C4-2B (cell line): Measurements from ENCODE around the gene DDX60.

ENCODE experiments used
- H3K27ac ChIP-seq: fragments of 450-650 bp; 2 replicates; pipeline ENCODE4 v1.5.1; 2017
- CTCF ChIP-seq: fragments of 450-650 bp; conservative IDR thresholded peaks from 2 replicates; pipeline ENCODE4 v1.5.1; 2017; ENCODE audit warnings: mild to moderate bottlenecking
- ZFX ChIP-seq: fragments of 450-650 bp; IDR thresholded peaks from 2 replicates; pipeline ENCODE4 v1.6.1; 2017

The DDX60 gene

GRCh38 chr4:168263039-168263438, 55.5 kb downstream of the DDX60 start:
- TF ChIP-seq CTCF: no peak
- no peak for TF ChIP-seq ZFX
- no peak overlapping the region for H3K27ac ChIP-seq

- H3K27ac ChIP-seq: no peak overlapping the region
- TF ChIP-seq ZFX (no peak), CTCF (no peak)
Observed at GRCh38 chr4:168259096-168259495, 59.5 kb downstream of the DDX60 start.

- TF ChIP-seq ZFX (no peak), CTCF (no peak)
Observed at GRCh38 chr4:168257768-168258167, 60.8 kb downstream of the DDX60 start.

GRCh38 chr4:168248176-168248710, 70.3 kb downstream of the DDX60 start:
- H3K27ac ChIP-seq: no peak overlapping the region
- TF ChIP-seq ZFX: no peak
- no peak for TF ChIP-seq CTCF

More at GRCh38 chr4:168257768-168258167, 60.8 kb downstream of the DDX60 start:
- H3K27ac ChIP-seq: no peak overlapping the region

GRCh38 chr4:168247603-168248002, 70.9 kb downstream of the DDX60 start:
- TF ChIP-seq ZFX (no peak), CTCF (no peak)

GRCh38 chr4:168241953-168242352, 76.6 kb downstream of the DDX60 start:
- no peak for TF ChIP-seq ZFX
- no peak for TF ChIP-seq CTCF
- H3K27ac ChIP-seq: no peak overlapping the region

More at GRCh38 chr4:168247603-168248002, 70.9 kb downstream of the DDX60 start:
- no peak overlapping the region for H3K27ac ChIP-seq

GRCh38 chr4:168240821-168241220, 77.7 kb downstream of the DDX60 start:
- TF ChIP-seq CTCF: no peak
- no peak for TF ChIP-seq ZFX
- H3K27ac ChIP-seq: no peak overlapping the region
